ENCODE results near the gene PSME1. TPM values are rescaled to one million over a fixed set of nuclear protein-coding genes. Genes with fewer than 3 reads are reported as not detected.

Gene PSME1
- total RNA-seq, 1 experiment from 2014 or later, result 160 TPM

- Histone ChIP-seq H3K27me3 (replicated peaks; ENCODE audit: insufficient read depth, low read depth, low read length, poor library complexity) (no peaks in the 10 kb centered on the region), H3K4me3 (ENCODE audit: low read depth, low read length, poor library complexity, severe bottlenecking) (peak overlapping the region; percentile 78), H3K4me1 (ENCODE audit: insufficient read depth, low read length, poor library complexity, severe bottlenecking) (peaks cover 12% of the 10 kb centered on the region), H3K36me3 (ENCODE audit: insufficient read depth, low read length, poor library complexity, severe bottlenecking) (peaks cover 3% of the 10 kb centered on the region), H3K9me3 (ENCODE audit: low read depth, low read length, poor library complexity, severe bottlenecking) (no peaks in the 10 kb centered on the region), H3K27ac (ENCODE audit: low read depth, low read length, poor library complexity, severe bottlenecking) (peak overlapping the region; percentile 94)
- no peak for DNase-seq (ENCODE audit: low spot score)
- ChIA-PET POLR2A (ENCODE audit: low non-redundant PET) (interaction anchor here (0.6 to 2.2 kb wide), 11 partner anchors 12 to 207 kb away, joined by 3 to 13 read pairs (median 4); partner anchors contain the start of genes DCAF11, EMC9, IRF9 and NOP9), CTCF (interaction anchor here (0.5 to 1.4 kb wide), 6 partner anchors 35 to 719 kb away, joined by 3 to 11 read pairs (median 3); partner anchors contain the start of genes RABGGTA and RIPK3)
- BruUV-seq (replicated peaks), result TSS peak; percentile 86
- TF ChIP-seq CTCF (conservative IDR thresholded peaks at IDR 0.05; ENCODE audit: low read depth, low read length) (no peak), EZH2 (IDR thresholded peaks at IDR 0.05; ENCODE audit: borderline replicate concordance, low read depth, low read length, poor library complexity, severe bottlenecking) (no peak)
- intact Hi-C loops (cut with micrococcal nuclease; ENCODE audit: unreplicated experiment), result no loop called here
Measured at GRCh38 chr14:24093207-24093900, 42.6 kb upstream of the PSME1 start.

GRCh38 chr14:24093901-24094840 lies 41.8 kb upstream of the PSME1 start, which contains the start of gene PCK2:
Gene PCK2, plus strand, starts transcription at chr14:24094311. Its CDS starts 95 bp downstream, at chr14:24094406.
- no peaks in the 10 kb centered on the region for H3K27me3 ChIP-seq (replicated peaks; ENCODE audit: insufficient read depth, low read depth, low read length, poor library complexity)
- BruUV-seq (replicated peaks), result TSS peak; percentile 61
- intact Hi-C loops (cut with micrococcal nuclease; ENCODE audit: unreplicated experiment), result no loop called here
- CTCF ChIA-PET, result interaction anchor here (0.5 to 0.7 kb wide), 6 partner anchors 14 to 720 kb away, joined by 3 to 11 read pairs (median 3); partner anchors contain the start of genes RABGGTA and RIPK3
- peaks cover 12% of the 10 kb centered on the region for H3K4me1 ChIP-seq (ENCODE audit: insufficient read depth, low read length, poor library complexity, severe bottlenecking)
- H3K27ac ChIP-seq (ENCODE audit: low read depth, low read length, poor library complexity, severe bottlenecking), result peak within 1 kb of the TSS; percentile 94
- peak within 1 kb of the TSS; percentile 78 for H3K4me3 ChIP-seq (ENCODE audit: low read depth, low read length, poor library complexity, severe bottlenecking)
- TF ChIP-seq EZH2 (IDR thresholded peaks at IDR 0.05; ENCODE audit: borderline replicate concordance, low read depth, low read length, poor library complexity, severe bottlenecking) (no peak), CTCF (conservative IDR thresholded peaks at IDR 0.05; ENCODE audit: low read depth, low read length) (0 out of 2 replicates have a peak, but pooled peaks have one; percentile 9)
- H3K36me3 ChIP-seq (ENCODE audit: insufficient read depth, low read length, poor library complexity, severe bottlenecking), result peaks cover 11% of the 10 kb centered on the region
- no peaks in the 10 kb centered on the region for H3K9me3 ChIP-seq (ENCODE audit: low read depth, low read length, poor library complexity, severe bottlenecking)
- DNase-seq (ENCODE audit: low spot score), result peak; percentile 94
- POLR2A ChIA-PET (ENCODE audit: low non-redundant PET), result interaction anchor here (0.6 to 2.2 kb wide), 11 partner anchors 8 to 206 kb away, joined by 3 to 13 read pairs (median 4); partner anchors contain the start of genes DCAF11, EMC9, IRF9 and NOP9

- H3K36me3 ChIP-seq (ENCODE audit: insufficient read depth, low read length, poor library complexity, severe bottlenecking), result peaks cover 12% of the 10 kb centered on the region
- ChIA-PET POLR2A (ENCODE audit: low non-redundant PET) (interaction anchor here (1.0 to 2.2 kb wide), 2 partner anchors 20 to 148 kb away, joined by 3 to 13 read pairs; partner anchors contain the start of genes DCAF11, NRL and TINF2), CTCF (no interaction called here)
- H3K27me3 ChIP-seq (replicated peaks; ENCODE audit: insufficient read depth, low read depth, low read length, poor library complexity), result no peaks in the 10 kb centered on the region
- no peaks in the 10 kb centered on the region for H3K9me3 ChIP-seq (ENCODE audit: low read depth, low read length, poor library complexity, severe bottlenecking)
- BruUV-seq (replicated peaks), result no TSS peak
- no peak for TF ChIP-seq EZH2 (IDR thresholded peaks at IDR 0.05; ENCODE audit: borderline replicate concordance, low read depth, low read length, poor library complexity, severe bottlenecking)
- TF ChIP-seq CTCF (conservative IDR thresholded peaks at IDR 0.05; ENCODE audit: low read depth, low read length), result no peak
- intact Hi-C loops (cut with micrococcal nuclease; ENCODE audit: unreplicated experiment), result no loop called here
- no peak for DNase-seq (ENCODE audit: low spot score)
- H3K4me1 ChIP-seq (ENCODE audit: insufficient read depth, low read length, poor library complexity, severe bottlenecking), result peaks cover 12% of the 10 kb centered on the region
- peak overlapping the region; percentile 78 for H3K4me3 ChIP-seq (ENCODE audit: low read depth, low read length, poor library complexity, severe bottlenecking)
- H3K27ac ChIP-seq (ENCODE audit: low read depth, low read length, poor library complexity, severe bottlenecking), result peak overlapping the region; percentile 94
Measured at GRCh38 chr14:24094841-24095270, 41.1 kb upstream of the PSME1 start.

All from A673 (cell line).